Activated effector memory CD4-positive, alpha-beta T cell treated with Interleukin-2 at 50 U/mL for 16 hours (primary cell): ENCODE results near the gene ATP5F1D.
A peak's percentile ranks its signal among the peaks of the same experiment; 100 is the strongest.

Experiments
- DNase-seq: peaks from one replicate; pipeline ENCODE4 v3.0.0-alpha.2; 2020

ATP5F1D gene

GRCh38 chr19:1248139-1248785, 6.7 kb downstream of the ATP5F1D start, which contains the start of gene MIDN:
Gene MIDN (plus strand): TSS chr19:1248583. CDS start chr19:1250297, 1,714 bp downstream.
- DNase-seq: peak; percentile 65

GRCh38 chr19:1248786-1249297, 7.3 kb downstream of the ATP5F1D start:
- peak; percentile 77 for DNase-seq

- peak; percentile 95 for DNase-seq
Observed at GRCh38 chr19:1249298-1249989, 7.9 kb downstream of the ATP5F1D start.

GRCh38 chr19:1249990-1250436, 8.5 kb downstream of the ATP5F1D start:
- no peak for DNase-seq

- DNase-seq: peak; percentile 50
Observed at GRCh38 chr19:1250437-1251260, 9.1 kb downstream of the ATP5F1D start.

GRCh38 chr19:1251330-1252220, 10.0 kb downstream of the ATP5F1D start:
- peak; percentile 61 for DNase-seq

GRCh38 chr19:1252221-1252820, 10.8 kb downstream of the ATP5F1D start:
- peak; percentile 59 for DNase-seq

- peak; percentile 74 for DNase-seq
Observed at GRCh38 chr19:1252821-1253513, 11.4 kb downstream of the ATP5F1D start.

- no peak for DNase-seq
Observed at GRCh38 chr19:1253514-1254080, 12.0 kb downstream of the ATP5F1D start.

GRCh38 chr19:1254081-1254527, 12.6 kb downstream of the ATP5F1D start:
- no peak for DNase-seq

GRCh38 chr19:1254530-1255185, 13.1 kb downstream of the ATP5F1D start:
- no peak for DNase-seq

GRCh38 chr19:1255186-1256161, 13.9 kb downstream of the ATP5F1D start:
- DNase-seq: no peak

- no peak for DNase-seq
Observed at GRCh38 chr19:1256646-1257474, 15.3 kb downstream of the ATP5F1D start.

- DNase-seq: no peak
Observed at GRCh38 chr19:1257475-1258162, 16.1 kb downstream of the ATP5F1D start.

- DNase-seq: no peak
Observed at GRCh38 chr19:1258163-1258492, 16.6 kb downstream of the ATP5F1D start.

GRCh38 chr19:1258707-1259205, 17.2 kb downstream of the ATP5F1D start:
- DNase-seq: no peak

- DNase-seq: peak; percentile 73
Observed at GRCh38 chr19:1259206-1259875, 17.8 kb downstream of the ATP5F1D start.
